ENCODE results near the gene TSHZ2.
"Not testable (repeated sequence)": the region's sequence is repeated elsewhere in the genome, so short reads cannot be mapped to it uniquely, and the experiment has no call there.

TSHZ2 gene

GRCh38 chr20:52996130-52996529 is 24.0 kb downstream of the TSHZ2 start:
- no peak for DNase-seq

- no peak for DNase-seq
These were observed 24.5 kb downstream of the TSHZ2 start for GRCh38 chr20:52996658-52997057.

GRCh38 chr20:52998268-52998667 is 26.1 kb downstream of the TSHZ2 start:
- no peak for DNase-seq

GRCh38 chr20:52999040-52999439 is 26.9 kb downstream of the TSHZ2 start:
- no peak for DNase-seq

- peak in 1 of 5 experiments; percentile 68 for DNase-seq
These were observed 29.5 kb downstream of the TSHZ2 start for GRCh38 chr20:53001498-53002301.

GRCh38 chr20:53002786-53003185 is 30.6 kb downstream of the TSHZ2 start:
- DNase-seq, result no peak

- DNase-seq, result no peak
These were observed 31.4 kb downstream of the TSHZ2 start for GRCh38 chr20:53003420-53004154.

GRCh38 chr20:53004267-53004813 is 32.2 kb downstream of the TSHZ2 start:
- DNase-seq, result no peak

GRCh38 chr20:53009979-53010735 is 38.0 kb downstream of the TSHZ2 start:
- no peak for DNase-seq

- DNase-seq, result no peak
These were observed 39.5 kb downstream of the TSHZ2 start for GRCh38 chr20:53011640-53012039.

- DNase-seq, result no peak
These were observed 41.0 kb downstream of the TSHZ2 start for GRCh38 chr20:53013183-53013582.

- DNase-seq, result no peak
These were observed 41.7 kb downstream of the TSHZ2 start for GRCh38 chr20:53013847-53014246.

- DNase-seq, result no peak
These were observed 43.9 kb downstream of the TSHZ2 start for GRCh38 chr20:53016071-53016470.

- no peak for DNase-seq
These were observed 44.4 kb downstream of the TSHZ2 start for GRCh38 chr20:53016534-53017042.

GRCh38 chr20:53017206-53017605 is 45.0 kb downstream of the TSHZ2 start:
- DNase-seq, result no peak

- no peak for DNase-seq
These were observed 47.3 kb downstream of the TSHZ2 start for GRCh38 chr20:53019464-53019863.

- no peak for DNase-seq
These were observed 48.2 kb downstream of the TSHZ2 start for GRCh38 chr20:53020376-53020775.

GRCh38 chr20:53020834-53021233 is 48.7 kb downstream of the TSHZ2 start:
- peak in 1 of 5 experiments; percentile 18 for DNase-seq

- peak in 1 of 5 experiments; percentile 66 for DNase-seq
These were observed 49.8 kb downstream of the TSHZ2 start for GRCh38 chr20:53021934-53022333.

- no peak for DNase-seq
These were observed 51.8 kb downstream of the TSHZ2 start for GRCh38 chr20:53023732-53024520.

- not testable (repeated sequence) for DNase-seq
These were observed 52.5 kb downstream of the TSHZ2 start for GRCh38 chr20:53024653-53025052.

- DNase-seq, result no peak
These were observed 54.9 kb downstream of the TSHZ2 start for GRCh38 chr20:53027089-53027488.

Measured in T-helper 2 cell (primary cell).